A549 treated with DMSO at 1 μM for 4 hours (cell line): ENCODE results near the gene CYTH4. TPM values are rescaled to one million over a fixed set of nuclear protein-coding genes. Genes with fewer than 3 reads are reported as not detected.

Experiments
- total RNA-seq: library from RNA; stranded (reverse); fragments of 200-300 nt; extraction: Qiagen RNA extraction; gene quantifications from 5 replicates; pipeline ENCODE4 v1.2.3, GENCODE V29; 2022; ENCODE audit warnings: low read depth

Gene CYTH4, protein sequence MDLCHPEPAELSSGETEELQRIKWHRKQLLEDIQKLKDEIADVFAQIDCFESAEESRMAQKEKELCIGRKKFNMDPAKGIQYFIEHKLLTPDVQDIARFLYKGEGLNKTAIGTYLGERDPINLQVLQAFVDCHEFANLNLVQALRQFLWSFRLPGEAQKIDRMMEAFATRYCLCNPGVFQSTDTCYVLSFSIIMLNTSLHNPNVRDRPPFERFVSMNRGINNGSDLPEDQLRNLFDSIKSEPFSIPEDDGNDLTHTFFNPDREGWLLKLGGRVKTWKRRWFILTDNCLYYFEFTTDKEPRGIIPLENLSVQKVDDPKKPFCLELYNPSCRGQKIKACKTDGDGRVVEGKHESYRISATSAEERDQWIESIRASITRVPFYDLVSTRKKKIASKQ
- total RNA-seq: 0.53 to 1.2 TPM (median 0.99 TPM) in 5 replicates

DNA sequence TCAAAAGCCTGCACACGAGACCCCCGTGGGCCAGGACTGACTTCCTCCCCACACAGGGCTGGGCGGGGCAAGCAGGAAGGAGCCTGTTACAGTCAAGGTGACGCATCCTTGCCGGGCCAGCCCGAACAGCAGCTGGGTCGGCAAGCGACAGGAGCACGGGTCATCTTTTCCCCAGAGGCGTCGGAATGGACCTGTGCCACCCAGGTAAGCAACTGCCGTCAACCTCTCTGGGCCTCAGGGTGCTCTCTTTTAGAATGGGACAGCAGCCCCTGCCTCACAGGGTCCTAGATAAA is at the start of gene CYTH4:
CYTH4 (plus strand) TSS at position 124 of the 293 bp plus-strand sequence; CDS start at position 186, 62 bp downstream.

DNA sequence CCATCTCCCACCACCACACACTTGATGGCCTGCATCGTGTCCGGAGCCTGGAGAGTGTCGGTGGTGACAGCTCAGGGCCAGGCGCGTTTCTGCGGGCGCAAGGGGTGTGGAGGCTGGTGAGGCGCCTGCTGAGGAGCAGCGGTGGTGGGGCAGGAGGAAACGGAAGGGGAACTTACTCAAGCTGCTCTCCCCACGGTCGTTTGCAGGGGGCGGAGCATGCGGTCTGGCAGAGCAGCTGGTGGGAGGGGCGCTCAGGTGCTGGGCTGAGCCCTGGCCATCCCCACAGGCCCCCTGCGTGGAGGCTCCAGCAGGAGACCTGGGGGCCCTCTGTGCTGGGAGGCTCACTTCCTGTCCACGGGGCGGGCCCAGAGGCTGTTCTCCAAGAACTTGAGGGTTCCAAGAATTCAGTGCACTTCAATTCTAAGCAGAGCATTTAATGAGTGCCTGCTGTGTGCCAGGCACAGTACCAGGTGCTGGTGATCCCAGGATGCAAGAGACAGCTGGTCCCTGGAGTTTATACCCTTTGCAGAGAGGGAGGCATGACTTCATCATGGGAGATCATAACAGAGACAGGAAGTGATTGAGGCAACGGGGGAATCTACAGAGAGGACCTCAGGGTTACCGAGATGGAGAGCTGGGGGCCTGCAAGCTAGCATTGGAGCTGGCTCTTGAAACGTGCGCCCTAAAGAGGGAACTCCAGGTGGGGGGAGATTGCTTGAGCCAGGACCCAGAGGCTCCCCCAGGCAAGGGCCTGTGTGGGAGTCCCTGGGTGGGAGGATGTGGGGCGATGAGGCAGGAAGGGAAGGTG is 38.0 kb upstream of the CYTH4 start, which contains the start of gene RAC2:
RAC2 (minus strand) TSS at position 156 of the 808 bp plus-strand sequence; CDS start at position 35, 121 bp downstream.

Other genes with a start within 250 kb of the CYTH4 start
- 22.1 to 27.5 TPM (median 23.5 TPM) in 5 replicates for gene KCTD17, start 230.8 kb upstream of the CYTH4 start, total RNA-seq
- 0.02 TPM in 1 of 5 replicates, not detected in the others for gene TMPRSS6, start 172.8 kb upstream of the CYTH4 start, total RNA-seq
- 0.06 to 0.15 TPM (median 0.13 TPM) in 5 replicates for gene IL2RB, start 132.6 kb upstream of the CYTH4 start, total RNA-seq
- 8.9 to 12.7 TPM (median 10.5 TPM) in 5 replicates for gene C1QTNF6, start 94.3 kb upstream of the CYTH4 start, total RNA-seq
- gene SSTR3, start 70.0 kb upstream of the CYTH4 start, total RNA-seq: not detected in 5 replicates
- 0.14 to 0.20 TPM (median 0.19 TPM) in 5 replicates for gene RAC2, start 38.2 kb upstream of the CYTH4 start, total RNA-seq
- gene ELFN2, start 145.0 kb downstream of the CYTH4 start, total RNA-seq: 6.2 to 10.0 TPM (median 8.2 TPM) in 5 replicates
- gene MFNG, start 203.9 kb downstream of the CYTH4 start, total RNA-seq: 1.9 to 3.2 TPM (median 2.6 TPM) in 5 replicates
- 31.4 to 41.7 TPM (median 39.2 TPM) in 5 replicates for gene CARD10, start 236.9 kb downstream of the CYTH4 start, total RNA-seq